ENCODE results near the gene AMBP. TPM values are rescaled to one million over a fixed set of nuclear protein-coding genes. Genes with fewer than 3 reads are reported as not detected.

The AMBP gene
- total and polyA plus RNA-seq, 2 of the 13 experiments (the other 11 are each of a cell fraction or from before 2014, with no cell fraction given): 1,510 to 2,580 TPM

DNA sequence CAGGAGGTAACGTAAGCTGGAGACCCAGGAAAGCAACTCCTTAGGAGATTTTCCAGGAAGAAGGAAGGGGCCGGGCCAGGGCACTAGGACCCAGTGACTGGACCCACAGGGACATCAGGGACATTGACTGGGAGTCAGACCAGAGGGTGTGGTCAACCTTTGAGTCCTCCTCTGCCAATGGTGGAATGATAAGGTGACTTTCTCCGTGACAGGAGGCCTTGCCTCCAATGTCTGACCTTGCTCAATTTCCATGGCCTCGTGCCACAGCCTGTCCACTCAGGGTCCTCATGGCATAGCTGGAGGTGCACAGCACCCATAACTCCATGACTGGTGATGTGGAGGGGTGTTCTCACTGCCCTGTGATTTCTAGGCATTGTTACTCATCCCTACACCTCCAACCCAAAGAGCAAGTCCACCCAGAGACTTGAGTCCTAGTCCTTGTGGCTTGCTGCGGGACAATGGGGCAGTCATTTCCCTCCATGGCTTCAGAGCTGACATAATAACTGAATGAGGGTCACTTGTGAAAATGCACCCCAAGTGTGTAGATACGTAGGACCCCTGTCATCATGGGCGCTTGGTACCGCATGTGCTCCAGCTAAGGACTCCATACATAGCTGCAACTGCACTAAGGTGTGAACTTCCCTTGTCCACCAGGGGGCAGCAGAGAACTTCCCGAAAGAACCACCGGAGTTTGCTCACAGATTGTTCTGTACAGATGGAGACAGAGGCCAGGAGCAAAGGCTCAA is 4.1 kb upstream of the AMBP start (continued):
- no peak for TF ChIP-seq FIP1L1 (IDR thresholded peaks at IDR 0.05; ENCODE audit: borderline replicate concordance, insufficient read depth, low read depth, low read length)
- TF ChIP-seq IKZF4 (CRISPR knock-in tag; IDR thresholded peaks at IDR 0.05; ENCODE audit: borderline replicate concordance, low read depth, not compliant biosample characterization): peak; percentile 54
- TF ChIP-seq TEAD3 (CRISPR knock-in tag; optimal IDR thresholded peaks at IDR 0.05; ENCODE audit: borderline replicate concordance): peak; percentile 78
- TF ChIP-seq, protein P1, sequence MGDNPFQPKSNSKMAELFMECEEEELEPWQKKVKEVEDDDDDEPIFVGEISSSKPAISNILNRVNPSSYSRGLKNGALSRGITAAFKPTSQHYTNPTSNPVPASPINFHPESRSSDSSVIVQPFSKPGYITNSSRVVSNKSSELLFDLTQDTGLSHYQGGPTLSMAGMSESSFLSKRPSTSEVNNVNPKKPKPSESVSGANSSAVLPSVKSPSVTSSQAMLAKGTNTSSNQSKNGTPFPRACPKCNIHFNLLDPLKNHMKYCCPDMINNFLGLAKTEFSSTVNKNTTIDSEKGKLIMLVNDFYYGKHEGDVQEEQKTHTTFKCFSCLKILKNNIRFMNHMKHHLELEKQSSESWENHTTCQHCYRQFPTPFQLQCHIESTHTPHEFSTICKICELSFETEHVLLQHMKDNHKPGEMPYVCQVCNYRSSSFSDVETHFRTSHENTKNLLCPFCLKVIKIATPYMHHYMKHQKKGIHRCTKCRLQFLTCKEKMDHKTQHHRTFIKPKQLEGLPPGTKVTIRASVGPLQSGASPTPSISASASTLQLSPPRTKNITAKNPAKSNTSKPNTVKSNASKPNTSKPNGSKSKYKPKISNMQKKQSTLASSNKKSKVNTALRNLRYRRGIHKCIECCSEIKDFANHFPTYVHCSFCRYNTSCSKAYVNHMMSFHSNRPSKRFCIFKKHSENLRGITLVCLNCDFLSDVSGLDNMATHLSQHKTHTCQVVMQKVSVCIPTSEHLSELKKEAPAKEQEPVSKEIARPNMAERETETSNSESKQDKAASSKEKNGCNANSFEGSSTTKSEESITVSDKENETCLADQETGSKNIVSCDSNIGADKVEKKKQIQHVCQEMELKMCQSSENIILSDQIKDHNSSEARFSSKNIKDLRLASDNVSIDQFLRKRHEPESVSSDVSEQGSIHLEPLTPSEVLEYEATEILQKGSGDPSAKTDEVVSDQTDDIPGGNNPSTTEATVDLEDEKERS (CRISPR knock-in tag; IDR thresholded peaks at IDR 0.05): no peak
- peak; percentile 97; the same call in 1 of the 2 replicates for TF ChIP-seq SSRP1 (CRISPR knock-in tag; IDR thresholded peaks at IDR 0.05)
- TF ChIP-seq, protein P2, sequence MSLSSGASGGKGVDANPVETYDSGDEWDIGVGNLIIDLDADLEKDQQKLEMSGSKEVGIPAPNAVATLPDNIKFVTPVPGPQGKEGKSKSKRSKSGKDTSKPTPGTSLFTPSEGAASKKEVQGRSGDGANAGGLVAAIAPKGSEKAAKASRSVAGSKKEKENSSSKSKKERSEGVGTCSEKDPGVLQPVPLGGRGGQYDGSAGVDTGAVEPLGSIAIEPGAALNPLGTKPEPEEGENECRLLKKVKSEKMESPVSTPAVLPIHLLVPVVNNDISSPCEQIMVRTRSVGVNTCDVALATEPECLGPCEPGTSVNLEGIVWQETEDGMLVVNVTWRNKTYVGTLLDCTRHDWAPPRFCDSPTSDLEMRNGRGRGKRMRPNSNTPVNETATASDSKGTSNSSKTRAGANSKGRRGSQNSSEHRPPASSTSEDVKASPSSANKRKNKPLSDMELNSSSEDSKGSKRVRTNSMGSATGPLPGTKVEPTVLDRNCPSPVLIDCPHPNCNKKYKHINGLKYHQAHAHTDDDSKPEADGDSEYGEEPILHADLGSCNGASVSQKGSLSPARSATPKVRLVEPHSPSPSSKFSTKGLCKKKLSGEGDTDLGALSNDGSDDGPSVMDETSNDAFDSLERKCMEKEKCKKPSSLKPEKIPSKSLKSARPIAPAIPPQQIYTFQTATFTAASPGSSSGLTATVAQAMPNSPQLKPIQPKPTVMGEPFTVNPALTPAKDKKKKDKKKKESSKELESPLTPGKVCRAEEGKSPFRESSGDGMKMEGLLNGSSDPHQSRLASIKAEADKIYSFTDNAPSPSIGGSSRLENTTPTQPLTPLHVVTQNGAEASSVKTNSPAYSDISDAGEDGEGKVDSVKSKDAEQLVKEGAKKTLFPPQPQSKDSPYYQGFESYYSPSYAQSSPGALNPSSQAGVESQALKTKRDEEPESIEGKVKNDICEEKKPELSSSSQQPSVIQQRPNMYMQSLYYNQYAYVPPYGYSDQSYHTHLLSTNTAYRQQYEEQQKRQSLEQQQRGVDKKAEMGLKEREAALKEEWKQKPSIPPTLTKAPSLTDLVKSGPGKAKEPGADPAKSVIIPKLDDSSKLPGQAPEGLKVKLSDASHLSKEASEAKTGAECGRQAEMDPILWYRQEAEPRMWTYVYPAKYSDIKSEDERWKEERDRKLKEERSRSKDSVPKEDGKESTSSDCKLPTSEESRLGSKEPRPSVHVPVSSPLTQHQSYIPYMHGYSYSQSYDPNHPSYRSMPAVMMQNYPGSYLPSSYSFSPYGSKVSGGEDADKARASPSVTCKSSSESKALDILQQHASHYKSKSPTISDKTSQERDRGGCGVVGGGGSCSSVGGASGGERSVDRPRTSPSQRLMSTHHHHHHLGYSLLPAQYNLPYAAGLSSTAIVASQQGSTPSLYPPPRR (CRISPR knock-in tag; IDR thresholded peaks at IDR 0.05; ENCODE audit: borderline replicate concordance): peak; percentile 59; the same call in 1 of the 2 replicates
- peak; percentile 43; the same call in 1 of the 2 replicates for TF ChIP-seq ZKSCAN8 (CRISPR knock-in tag; IDR thresholded peaks at IDR 0.05; ENCODE audit: borderline replicate concordance)
- peak; percentile 73; the same call in 1 of the 2 replicates for TF ChIP-seq KDM2A (CRISPR knock-in tag; IDR thresholded peaks at IDR 0.05; ENCODE audit: borderline replicate concordance, low read depth)
- TF ChIP-seq ZNF607 (CRISPR knock-in tag; IDR thresholded peaks at IDR 0.05; ENCODE audit: borderline replicate concordance): peak; percentile 79; the same call in 1 of the 2 replicates
- TF ChIP-seq, protein P3, sequence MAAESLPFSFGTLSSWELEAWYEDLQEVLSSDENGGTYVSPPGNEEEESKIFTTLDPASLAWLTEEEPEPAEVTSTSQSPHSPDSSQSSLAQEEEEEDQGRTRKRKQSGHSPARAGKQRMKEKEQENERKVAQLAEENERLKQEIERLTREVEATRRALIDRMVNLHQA (CRISPR knock-in tag; IDR thresholded peaks at IDR 0.05): no peak
- TF ChIP-seq, protein P4, sequence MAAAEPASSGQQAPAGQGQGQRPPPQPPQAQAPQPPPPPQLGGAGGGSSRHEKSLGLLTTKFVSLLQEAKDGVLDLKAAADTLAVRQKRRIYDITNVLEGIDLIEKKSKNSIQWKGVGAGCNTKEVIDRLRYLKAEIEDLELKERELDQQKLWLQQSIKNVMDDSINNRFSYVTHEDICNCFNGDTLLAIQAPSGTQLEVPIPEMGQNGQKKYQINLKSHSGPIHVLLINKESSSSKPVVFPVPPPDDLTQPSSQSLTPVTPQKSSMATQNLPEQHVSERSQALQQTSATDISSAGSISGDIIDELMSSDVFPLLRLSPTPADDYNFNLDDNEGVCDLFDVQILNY (CRISPR knock-in tag; conservative IDR thresholded peaks at IDR 0.05): no peak
- no peak for TF ChIP-seq JUNB (CRISPR knock-in tag; IDR thresholded peaks at IDR 0.05; ENCODE audit: borderline replicate concordance)
- TF ChIP-seq REPIN1 (CRISPR knock-in tag; IDR thresholded peaks at IDR 0.05; ENCODE audit: borderline replicate concordance, low read depth): peak; percentile 91
- TF ChIP-seq, protein P5, sequence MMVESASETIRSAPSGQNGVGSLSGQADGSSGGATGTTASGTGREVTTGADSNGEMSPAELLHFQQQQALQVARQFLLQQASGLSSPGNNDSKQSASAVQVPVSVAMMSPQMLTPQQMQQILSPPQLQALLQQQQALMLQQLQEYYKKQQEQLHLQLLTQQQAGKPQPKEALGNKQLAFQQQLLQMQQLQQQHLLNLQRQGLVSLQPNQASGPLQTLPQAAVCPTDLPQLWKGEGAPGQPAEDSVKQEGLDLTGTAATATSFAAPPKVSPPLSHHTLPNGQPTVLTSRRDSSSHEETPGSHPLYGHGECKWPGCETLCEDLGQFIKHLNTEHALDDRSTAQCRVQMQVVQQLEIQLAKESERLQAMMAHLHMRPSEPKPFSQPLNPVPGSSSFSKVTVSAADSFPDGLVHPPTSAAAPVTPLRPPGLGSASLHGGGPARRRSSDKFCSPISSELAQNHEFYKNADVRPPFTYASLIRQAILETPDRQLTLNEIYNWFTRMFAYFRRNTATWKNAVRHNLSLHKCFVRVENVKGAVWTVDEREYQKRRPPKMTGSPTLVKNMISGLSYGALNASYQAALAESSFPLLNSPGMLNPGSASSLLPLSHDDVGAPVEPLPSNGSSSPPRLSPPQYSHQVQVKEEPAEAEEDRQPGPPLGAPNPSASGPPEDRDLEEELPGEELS (CRISPR knock-in tag; IDR thresholded peaks at IDR 0.05): peak; percentile 65
- TF ChIP-seq BHLHE40 (IDR thresholded peaks at IDR 0.05; ENCODE audit: low read length): no peak
- no peak for TF ChIP-seq ZNF75D (CRISPR knock-in tag; IDR thresholded peaks at IDR 0.05; ENCODE audit: borderline replicate concordance)
